ENCODE measurements around the gene AFF2.

AFF2 gene

GRCh38 chrX:148500423-148501385 lies at the start of gene AFF2:
Gene AFF2, plus strand, starts transcription at chrX:148500617. Its CDS starts 481 bp downstream, at chrX:148501098.
- no peak for DNase-seq

DNA sequence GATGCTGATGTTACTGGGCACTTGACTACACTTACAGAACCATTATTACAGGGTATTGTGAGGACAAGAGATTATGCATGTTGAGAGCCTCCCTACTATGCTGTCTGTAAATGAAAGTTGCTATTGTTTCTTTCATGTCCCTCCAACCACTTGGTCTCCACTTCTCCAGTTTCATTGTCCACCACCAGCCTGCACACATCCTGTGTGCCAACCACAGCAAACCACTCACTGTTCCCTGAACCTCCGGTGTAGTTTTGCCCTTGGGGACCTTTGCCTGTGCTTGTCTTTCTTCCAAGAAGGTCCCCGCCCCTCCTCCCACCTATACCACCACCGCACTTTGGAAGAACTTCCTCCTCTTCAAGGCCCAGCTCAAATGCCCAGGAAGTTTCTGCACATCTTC lies 43.1 kb upstream of the AFF2 start:
- no peak for DNase-seq

DNA sequence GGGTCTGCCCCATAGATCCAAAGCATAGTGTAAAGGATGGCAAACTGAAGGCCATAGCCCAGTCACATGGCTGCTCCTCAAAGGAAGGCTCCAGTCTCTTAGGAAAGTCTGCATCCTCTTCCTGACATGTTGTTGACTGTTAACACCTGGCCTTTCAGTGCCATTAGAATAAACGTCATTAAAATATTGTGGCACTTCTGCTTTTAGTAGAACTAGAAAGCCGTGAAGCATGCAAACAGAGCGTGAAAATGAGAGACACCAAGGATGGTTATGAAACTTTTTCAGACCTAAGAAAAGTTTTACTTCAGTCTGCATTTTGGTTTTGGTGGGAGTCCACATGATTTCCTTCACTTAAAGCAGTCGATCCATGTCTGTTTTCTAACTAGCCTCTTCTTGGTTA lies 41.1 kb upstream of the AFF2 start:
- DNase-seq, result no peak

DNA sequence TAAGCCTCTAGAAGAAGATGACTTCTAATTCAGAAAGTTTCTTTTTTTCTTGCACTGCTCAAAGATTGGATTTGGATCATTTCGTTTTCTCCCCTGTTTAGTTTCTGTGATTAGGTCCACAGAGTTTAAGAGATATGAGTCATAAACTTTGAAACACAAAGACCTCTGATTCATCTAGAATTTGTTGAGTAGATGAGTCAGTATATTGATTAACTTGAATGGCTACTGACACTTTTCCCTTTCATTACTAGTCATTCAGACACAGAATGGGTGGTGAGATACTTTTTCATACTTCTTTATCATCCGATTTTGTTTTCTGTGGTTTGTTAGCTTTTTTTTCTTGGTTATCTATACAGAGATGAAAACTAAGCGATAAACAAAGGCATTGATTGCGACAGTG lies 34.1 kb upstream of the AFF2 start:
- DNase-seq, result no peak

- no peak for DNase-seq
Measured at GRCh38 chrX:148470324-148470723, 30.1 kb upstream of the AFF2 start.

DNA sequence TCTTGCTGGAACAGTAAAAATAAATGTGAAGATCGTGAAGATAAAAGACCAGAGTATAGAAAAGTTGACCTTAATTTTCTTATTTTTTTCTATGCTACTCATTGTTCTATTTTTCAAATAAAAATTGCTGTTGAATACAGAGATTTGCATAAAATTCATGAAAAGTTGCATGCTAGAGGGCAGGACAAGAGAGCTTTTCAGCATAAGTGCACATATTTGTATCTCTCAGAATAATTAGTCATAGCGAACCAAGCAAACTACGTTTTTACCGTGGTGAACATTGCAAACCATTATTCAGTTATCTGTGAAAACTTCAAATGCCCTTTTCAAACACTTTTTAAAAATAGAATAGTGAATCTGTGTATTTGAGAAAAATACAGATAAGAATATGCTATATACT lies 26.4 kb upstream of the AFF2 start:
- no peak for DNase-seq

- DNase-seq, result no peak
Measured at GRCh38 chrX:148492057-148492456, 8.4 kb upstream of the AFF2 start.

- DNase-seq, result no peak
Measured at GRCh38 chrX:148495176-148495575, 5.2 kb upstream of the AFF2 start.

- no peak for DNase-seq
Measured at GRCh38 chrX:148498067-148498466, 2.4 kb upstream of the AFF2 start.

DNA sequence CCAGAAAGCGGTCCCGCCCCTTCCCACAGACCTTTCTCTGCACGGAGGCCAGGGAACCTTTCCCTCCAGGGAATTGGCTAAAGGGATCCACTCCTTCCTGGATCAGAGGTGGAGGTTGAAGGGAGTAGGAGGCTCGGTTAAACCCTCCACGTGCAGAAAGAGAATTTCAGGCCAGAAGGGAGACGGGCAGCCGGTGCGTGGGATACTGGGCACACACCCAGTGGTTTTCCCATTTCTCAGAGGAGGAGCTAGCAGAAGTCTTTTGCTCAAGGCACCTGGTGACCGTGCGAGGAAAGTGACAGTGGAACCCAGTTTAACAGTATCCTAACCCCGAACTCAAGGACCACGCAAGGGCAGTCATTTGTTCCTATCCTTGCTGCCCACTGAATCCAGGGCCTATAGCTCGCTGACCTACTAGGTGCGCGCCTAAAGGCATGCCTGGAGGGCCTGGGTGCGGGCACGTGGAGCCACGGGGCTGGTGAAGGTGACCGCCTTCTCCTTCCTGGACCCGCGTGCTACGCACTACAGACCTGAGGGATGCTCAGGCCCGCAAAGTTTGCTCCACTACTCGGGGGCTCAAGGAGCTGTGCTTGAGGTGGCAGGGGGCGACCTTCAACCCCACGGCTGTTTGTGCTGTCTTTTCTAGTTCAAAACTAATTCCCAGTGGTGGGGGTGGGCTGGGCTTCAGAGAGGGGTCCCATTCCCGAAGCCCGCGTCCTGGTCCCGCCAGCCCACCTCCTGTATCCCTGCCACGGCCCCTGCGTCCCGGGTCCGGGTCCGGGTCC lies 587 bp upstream of the AFF2 start:
- no peak for DNase-seq

DNA sequence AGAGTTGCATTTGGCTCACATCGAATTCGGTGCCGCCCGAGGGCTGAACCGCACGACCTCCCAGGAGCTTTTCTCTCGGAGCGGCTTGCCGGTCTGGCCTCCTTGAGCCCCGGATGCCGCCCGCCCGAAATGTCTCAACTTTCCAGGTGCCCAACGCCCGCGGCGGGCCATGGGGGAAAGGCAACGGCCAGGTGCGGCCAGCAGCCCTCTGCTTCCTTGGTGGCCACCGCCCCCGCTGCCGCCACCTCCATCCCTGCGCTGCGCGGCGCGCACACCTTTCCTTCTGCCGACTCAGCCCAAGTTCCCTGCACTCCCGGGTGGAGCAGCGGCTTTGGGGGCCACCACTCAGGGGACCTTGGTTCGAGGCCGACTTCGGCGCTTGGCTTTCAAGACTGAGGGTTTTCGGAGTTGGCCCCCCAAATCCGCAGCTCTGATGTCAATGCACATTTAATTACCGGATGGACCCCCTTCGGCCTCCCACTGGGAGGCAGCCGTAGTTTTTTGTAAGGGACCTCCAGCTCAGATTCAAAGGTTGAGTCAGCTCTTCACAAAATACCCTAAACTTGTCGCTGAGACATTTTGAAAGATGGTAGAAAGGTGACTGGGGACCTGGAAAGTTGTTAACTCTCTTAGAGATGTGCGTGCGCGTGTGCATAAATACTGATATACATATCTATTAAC lies 1.1 kb downstream of the AFF2 start:
- DNase-seq, result no peak

- no peak for DNase-seq
Measured at GRCh38 chrX:148504506-148504905, 4.1 kb downstream of the AFF2 start.

DNA sequence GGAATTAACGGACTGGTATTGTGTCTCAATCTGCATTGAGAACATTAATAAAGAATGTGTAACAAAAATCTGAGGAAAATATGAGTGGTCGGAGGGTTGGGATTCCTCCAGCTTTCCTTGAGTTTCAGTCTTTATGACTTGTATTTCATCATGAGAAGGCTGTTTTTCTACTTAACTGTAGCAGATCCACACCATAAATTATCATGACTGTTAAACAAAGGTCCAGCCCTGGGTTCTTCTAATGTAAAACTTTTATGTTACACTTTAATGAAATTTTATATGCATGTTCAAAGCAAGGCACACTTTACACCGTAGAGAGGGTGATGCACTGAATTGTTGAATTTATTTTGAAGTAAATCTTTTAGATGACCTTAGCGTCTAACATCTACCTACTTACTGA lies 7.0 kb downstream of the AFF2 start:
- no peak for DNase-seq

DNA sequence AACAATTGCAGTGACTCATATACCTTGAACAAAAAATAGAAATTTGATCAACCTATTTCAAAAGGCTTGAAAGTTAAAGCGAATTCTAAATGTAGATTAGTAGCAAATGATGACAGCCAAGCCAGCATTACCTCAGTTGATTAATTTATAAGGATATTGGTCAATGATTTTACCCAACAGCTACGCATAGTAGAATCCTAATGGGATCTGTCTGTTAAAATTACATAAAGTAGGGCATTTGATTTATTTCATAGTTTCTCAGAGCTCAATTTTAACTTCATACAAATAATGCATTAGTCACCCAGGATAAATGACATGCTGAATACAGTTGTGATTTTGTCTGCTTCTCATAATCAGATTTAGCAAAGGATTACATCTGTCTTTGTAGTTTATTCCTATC lies 12.0 kb downstream of the AFF2 start:
- no peak for DNase-seq

DNA sequence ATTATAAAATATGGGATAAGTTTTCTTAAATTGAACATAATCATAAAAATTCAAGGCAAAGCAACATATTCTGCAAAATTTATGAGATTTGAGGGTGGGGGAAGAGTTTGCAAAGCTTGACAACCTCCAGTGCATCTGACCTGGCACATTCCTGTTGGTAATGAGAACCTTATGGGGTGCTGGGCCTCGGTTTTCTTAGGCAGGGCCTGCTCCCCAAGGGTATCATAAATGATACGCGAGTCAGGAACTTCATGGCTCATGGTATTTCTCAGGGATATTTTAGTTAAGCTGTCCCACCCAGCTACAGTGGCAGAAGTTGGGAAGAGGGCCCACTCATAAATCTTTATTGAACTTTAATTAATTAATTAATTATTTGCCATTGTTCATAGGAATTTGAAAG lies 13.2 kb downstream of the AFF2 start:
- no peak for DNase-seq

DNA sequence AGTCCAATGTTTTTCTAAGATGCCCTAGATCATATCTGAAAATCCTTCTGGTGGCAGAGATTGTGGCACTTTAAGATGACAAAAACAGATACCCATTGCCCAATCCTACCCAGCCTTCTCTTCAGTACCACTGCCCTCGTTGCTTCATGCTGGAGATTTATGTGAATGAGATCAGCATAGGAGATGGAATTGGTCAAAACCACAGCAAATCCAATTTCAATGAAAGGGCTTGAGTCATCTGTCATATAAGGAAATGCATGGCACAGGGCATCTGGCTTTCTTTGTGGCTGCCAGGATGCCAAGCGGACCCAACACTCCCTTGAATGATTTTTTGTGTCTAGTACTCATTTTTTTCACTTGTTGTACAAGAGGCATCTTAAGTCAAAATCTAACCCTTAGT lies 16.8 kb downstream of the AFF2 start:
- DNase-seq, result no peak

GRCh38 chrX:148522006-148522405 lies 21.6 kb downstream of the AFF2 start:
- no peak for DNase-seq

GRCh38 chrX:148523303-148524080 lies 23.1 kb downstream of the AFF2 start:
- no peak for DNase-seq

DNA sequence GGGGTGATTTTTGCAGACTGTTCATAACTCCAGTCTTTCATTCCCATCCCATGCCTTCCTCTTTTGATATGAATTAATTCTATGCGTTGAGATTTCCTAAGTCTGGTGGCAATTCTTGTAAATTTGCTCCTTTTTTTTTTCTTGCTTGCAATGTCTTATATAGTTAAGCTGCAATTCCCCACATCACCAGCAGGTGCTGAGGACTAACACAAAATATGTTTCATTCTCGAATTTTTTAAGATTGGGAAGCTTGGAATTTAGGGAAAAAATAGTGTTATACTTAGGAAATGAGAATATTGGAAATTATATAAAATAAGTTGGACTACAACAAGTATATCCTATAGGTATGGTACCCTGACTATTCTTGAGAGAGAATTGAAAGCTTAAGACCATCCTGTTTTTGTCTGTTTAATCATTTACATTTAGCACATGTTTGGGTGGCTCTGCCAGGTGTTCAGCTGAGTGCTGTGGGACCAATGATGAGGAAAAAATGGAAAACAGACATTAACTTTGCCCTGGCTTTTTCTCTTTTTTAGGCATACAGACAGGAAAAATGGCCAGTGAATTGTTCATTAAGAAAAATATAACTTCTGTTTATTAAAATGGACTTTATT lies 30.2 kb downstream of the AFF2 start:
- no peak for DNase-seq

DNA sequence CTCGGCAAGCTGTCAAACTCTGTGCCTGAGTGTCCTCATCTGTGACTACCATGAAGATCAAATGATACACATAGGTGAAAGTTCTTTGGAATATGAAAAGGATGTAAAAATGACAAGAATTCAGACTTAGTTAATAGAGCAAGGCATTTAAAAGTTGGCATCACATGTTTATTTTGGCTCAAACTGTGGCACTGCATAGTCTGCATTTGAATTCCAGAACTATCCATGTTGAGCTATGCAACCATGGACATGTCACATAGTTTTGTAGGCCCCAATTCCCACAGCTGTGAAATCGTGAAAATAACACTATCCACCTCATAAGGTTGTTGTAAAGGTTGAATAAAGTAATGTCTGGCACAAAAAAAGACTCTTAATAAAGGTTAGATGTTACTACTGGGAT lies 33.9 kb downstream of the AFF2 start:
- no peak for DNase-seq

DNA sequence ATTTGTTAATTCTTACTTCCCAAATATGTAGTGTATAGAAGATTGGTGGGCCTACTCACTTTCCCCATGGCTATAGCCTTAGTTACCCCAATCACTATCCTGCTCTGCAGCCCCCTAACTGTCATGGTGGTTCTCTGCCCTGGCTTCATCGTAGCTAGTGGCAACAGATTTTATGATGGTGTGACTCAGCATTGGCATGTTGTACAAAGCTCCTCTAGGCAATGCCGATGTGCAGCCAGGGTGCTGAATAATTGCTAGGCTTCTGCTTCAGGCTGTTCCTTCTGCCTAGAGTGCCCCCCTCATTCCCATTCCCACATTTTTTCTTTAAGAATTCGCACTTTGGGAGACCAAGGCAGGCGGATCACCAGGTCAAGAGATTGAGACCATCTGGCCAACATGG lies 35.2 kb downstream of the AFF2 start:
- no peak for DNase-seq

- DNase-seq, result no peak
Measured at GRCh38 chrX:148536961-148537360, 36.5 kb downstream of the AFF2 start.

Measured in DMS79 treated with DMSO at 0.1 percent for 48 hours (cell line).